DMS 273 (cell line): ENCODE results near the gene DGCR2.
"Not testable (repeated sequence)": the region's sequence is repeated elsewhere in the genome, so short reads cannot be mapped to it uniquely, and the experiment has no call there.

Experiments
- DNase-seq: peaks from one replicate; lab custom pipeline; 2025; ENCODE audit not compliant: unreplicated experiment; lab: John Stamatoyannopoulos, UW

The DGCR2 gene

GRCh38 chr22:18988958-18989357 is 133.3 kb downstream of the DGCR2 start:
- no peak for DNase-seq

- DNase-seq: peak; percentile 27
Observed at GRCh38 chr22:18987765-18988164, 134.4 kb downstream of the DGCR2 start.

- not testable (repeated sequence) for DNase-seq
Observed at GRCh38 chr22:18987114-18987513, 135.1 kb downstream of the DGCR2 start.
